TTC549 (cell line): ENCODE results near the gene PIP4K2A.
"Not testable (repeated sequence)": the region's sequence is repeated elsewhere in the genome, so short reads cannot be mapped to it uniquely, and the experiment has no call there.

Experiments
- FAIRE-seq: peaks from 2 replicates; lab custom pipeline; 2012; peaks lifted over from hg19 to GRCh38; lab: Jason Lieb, UNC

The PIP4K2A gene

GRCh38 chr10:22508214-22508613 lies 206.2 kb downstream of the PIP4K2A start:
- not testable (repeated sequence) for FAIRE-seq

GRCh38 chr10:22505911-22506685 lies 208.3 kb downstream of the PIP4K2A start:
- FAIRE-seq = no peak

GRCh38 chr10:22504766-22505165 lies 209.6 kb downstream of the PIP4K2A start:
- FAIRE-seq = no peak

GRCh38 chr10:22503315-22504088 lies 210.9 kb downstream of the PIP4K2A start:
- FAIRE-seq = no peak

- FAIRE-seq = no peak
These were observed 212.5 kb downstream of the PIP4K2A start for GRCh38 chr10:22501863-22502262.

GRCh38 chr10:22501413-22501812 lies 213.0 kb downstream of the PIP4K2A start:
- no peak for FAIRE-seq

GRCh38 chr10:22500656-22501340 lies 213.6 kb downstream of the PIP4K2A start:
- no peak for FAIRE-seq

GRCh38 chr10:22499973-22500372 lies 214.4 kb downstream of the PIP4K2A start:
- FAIRE-seq = not testable (repeated sequence)

GRCh38 chr10:22495396-22495795 lies 219.0 kb downstream of the PIP4K2A start:
- no peak for FAIRE-seq

- FAIRE-seq = no peak
These were observed 220.4 kb downstream of the PIP4K2A start for GRCh38 chr10:22494007-22494406.

- FAIRE-seq = no peak
These were observed 222.3 kb downstream of the PIP4K2A start for GRCh38 chr10:22491931-22492615.

- FAIRE-seq = no peak
These were observed 222.9 kb downstream of the PIP4K2A start for GRCh38 chr10:22491480-22491879.

- FAIRE-seq = no peak
These were observed 224.4 kb downstream of the PIP4K2A start for GRCh38 chr10:22489975-22490374.

- FAIRE-seq = no peak
These were observed 224.9 kb downstream of the PIP4K2A start for GRCh38 chr10:22489467-22489866.

GRCh38 chr10:22486431-22486830 lies 227.9 kb downstream of the PIP4K2A start:
- FAIRE-seq = no peak
